H1 (cell line): ENCODE data around the gene DHX34. TPM values are rescaled to one million over a fixed set of nuclear protein-coding genes. Genes with fewer than 3 reads are reported as not detected.

ENCODE experiments used
- CTCF ChIA-PET: fragments of 300-600 bp; sonication (Branson Sonifier 250); formaldehyde crosslinking; loops from one replicate; lab custom pipeline; 2021; ENCODE audit not compliant: partially characterized antibody; lab: Charles Lee
- POLR2A ChIA-PET: fragments of 300-600 bp; sonication (Branson Sonifier 250); formaldehyde crosslinking; loops from one replicate; lab custom pipeline; 2021; ENCODE audit warnings: inconsistent platforms; ENCODE audit not compliant: partially characterized antibody; lab: Charles Lee
- DNase-seq, 2 experiments: peaks; one replicate each; pipeline versions ENCODE4 v3.0.0 to v3.0.0-alpha.2; 2010 to 2022; ENCODE audit warnings: low spot score in 2 of 2, low read depth in 1 of 2, mixed read lengths in 1 of 2
- FAIRE-seq: peaks from 2 replicates; lab custom pipeline; 2011; peaks lifted over from hg19 to GRCh38; lab: Jason Lieb, UNC
- H2AFZ ChIP-seq: 2 replicates; pipeline ENCODE4 v1.8.1; 2012; ENCODE audit warnings: low read length, inconsistent platforms
- H2AK5ac ChIP-seq: 2 replicates; pipeline ENCODE4 v1.6.1; 2013; ENCODE audit warnings: low read depth, low read length
- H2BK120ac ChIP-seq: replicated peaks from 2 replicates; pipeline ENCODE3; 2013; ENCODE audit warnings: low read depth, low read length, inconsistent platforms
- H2BK12ac ChIP-seq: 2 replicates; pipeline ENCODE4 v1.6.1; 2013; ENCODE audit warnings: low read depth, low read length
- H2BK15ac ChIP-seq: 2 replicates; pipeline ENCODE4 v1.6.1; 2013; ENCODE audit warnings: low read length
- H2BK20ac ChIP-seq: 2 replicates; pipeline ENCODE4 v1.6.1; 2013; ENCODE audit warnings: low read length
- H2BK5ac ChIP-seq: 2 replicates; pipeline ENCODE4 v1.6.1; 2013; ENCODE audit warnings: low read depth, low read length
- H3K14ac ChIP-seq: 2 replicates; pipeline ENCODE4 v1.6.1; 2013; ENCODE audit warnings: inconsistent platforms; ENCODE audit not compliant: insufficient read length
- H3K18ac ChIP-seq: 2 replicates; pipeline ENCODE4 v1.6.1; 2013; ENCODE audit warnings: low read length; ENCODE audit errors: extremely low read depth
- H3K23ac ChIP-seq: 2 replicates; pipeline ENCODE4 v1.6.1; 2013; ENCODE audit warnings: inconsistent platforms; ENCODE audit not compliant: insufficient read length
- H3K23me2 ChIP-seq: 2 replicates; pipeline ENCODE4 v1.6.1; 2013; ENCODE audit warnings: low read depth, low read length
- H3K27ac ChIP-seq: 2 replicates; pipeline ENCODE4 v1.6.1; 2011; ENCODE audit warnings: low read depth, low read length, inconsistent platforms
- H3K27me3 ChIP-seq, 4 experiments: replicated peaks in 1 of 4; 1 replicate in 1 of 4; 2 replicates in 3 of 4; pipeline versions ENCODE4 v1.6.1 to v1.8.1; 2011 to 2013; ENCODE audit warnings: low read length in 3 of 4, mild to moderate bottlenecking in 3 of 4, inconsistent platforms in 2 of 4, mixed read lengths in 2 of 4, moderate library complexity in 1 of 4; ENCODE audit not compliant: control insufficient read depth in 3 of 4, insufficient read depth in 3 of 4; ENCODE audit errors: extremely low read depth in 1 of 4
- H3K36me3 ChIP-seq, 4 experiments: 2 replicates each; pipeline versions ENCODE4 v1.6.1 to v1.8.1; 2011 to 2013; ENCODE audit warnings: mild to moderate bottlenecking in 4 of 4, low read length in 3 of 4, moderate library complexity in 2 of 4, control low read depth in 1 of 4, inconsistent platforms in 1 of 4; ENCODE audit not compliant: insufficient read depth in 4 of 4, control insufficient read depth in 2 of 4
- H3K4ac ChIP-seq: replicated peaks from 2 replicates; pipeline ENCODE3; 2013; ENCODE audit warnings: low read length, low read depth, mixed read lengths, inconsistent platforms; ENCODE audit not compliant: insufficient read length
- H3K4me1 ChIP-seq, 4 experiments: replicated peaks in 1 of 4; 1 replicate in 1 of 4; 2 replicates in 3 of 4; pipeline versions ENCODE4 v1.6.1 to v1.8.1; 2011 to 2013; ENCODE audit warnings: low read length in 3 of 4, inconsistent platforms in 2 of 4, mixed read lengths in 1 of 4; ENCODE audit not compliant: insufficient read depth in 4 of 4, control insufficient read depth in 3 of 4
- H3K4me2 ChIP-seq, 2 experiments: 2 replicates each; pipeline versions ENCODE4 v1.6.1 to v1.8.1; 2011 to 2013; ENCODE audit warnings: low read depth in 2 of 2, low read length in 2 of 2, control low read depth in 1 of 2, inconsistent platforms in 1 of 2, mild to moderate bottlenecking in 1 of 2; ENCODE audit not compliant: insufficient read depth in 1 of 2
- H3K4me3 ChIP-seq, 4 experiments: fragments of 200-600, 300-600 bp in 1 of 4; sonication (generic), shearing (Covaris generic), sonication (Bioruptor Twin) in 1 of 4; 2 replicates each; pipeline versions ENCODE4 v1.5.1 to v1.8.1; 2011 to 2016; ENCODE audit warnings: low read length in 4 of 4, low read depth in 3 of 4, control low read depth in 2 of 4, inconsistent platforms in 2 of 4, mild to moderate bottlenecking in 2 of 4, mixed read lengths in 1 of 4, moderate library complexity in 1 of 4; ENCODE audit not compliant: insufficient read depth in 2 of 4; ENCODE audit errors: extremely low read depth in 1 of 4
- H3K56ac ChIP-seq: replicated peaks from 2 replicates; pipeline ENCODE3; 2013; ENCODE audit warnings: low read depth, mild to moderate bottlenecking, mixed read lengths, low read length, inconsistent platforms; ENCODE audit not compliant: insufficient read length
- H3K79me1 ChIP-seq: 2 replicates; pipeline ENCODE4 v1.6.1; 2013; ENCODE audit warnings: low read depth, low read length, control low read depth
- H3K79me2 ChIP-seq, 2 experiments: 2 replicates each; pipeline versions ENCODE4 v1.6.1 to v1.8.1; 2012 to 2013; ENCODE audit warnings: low read length in 2 of 2, mild to moderate bottlenecking in 2 of 2, inconsistent platforms in 1 of 2; ENCODE audit not compliant: insufficient read depth in 2 of 2, control insufficient read depth in 1 of 2
- H3K9ac ChIP-seq, 4 experiments: replicated peaks in 1 of 4; 1 replicate in 1 of 4; 2 replicates in 3 of 4; pipeline versions ENCODE4 v1.6.1 to v1.8.1; 2011 to 2013; ENCODE audit warnings: low read depth in 3 of 4, low read length in 3 of 4, control low read depth in 2 of 4, mild to moderate bottlenecking in 2 of 4, moderate library complexity in 2 of 4, inconsistent platforms in 1 of 4; ENCODE audit errors: extremely low read depth in 1 of 4
- H3K9me3 ChIP-seq, 2 experiments: 2 replicates each; pipeline versions ENCODE4 v1.6.1 to v1.8.1; 2012 to 2013; ENCODE audit warnings: mild to moderate bottlenecking in 2 of 2, moderate library complexity in 2 of 2, control low read depth in 1 of 2, inconsistent platforms in 1 of 2, low read depth in 1 of 2, low read length in 1 of 2, mixed read lengths in 1 of 2; ENCODE audit not compliant: insufficient read depth in 2 of 2
- H4K20me1 ChIP-seq, 2 experiments: replicated peaks in 1 of 2; 2 replicates each; pipeline versions ENCODE3 to v1.8.1; 2011 to 2013; ENCODE audit warnings: inconsistent platforms in 2 of 2, low read length in 2 of 2, mild to moderate bottlenecking in 1 of 2; ENCODE audit not compliant: insufficient read depth in 2 of 2, control insufficient read depth in 1 of 2
- H4K5ac ChIP-seq: 2 replicates; pipeline ENCODE4 v1.6.1; 2013; ENCODE audit warnings: low read length, low read depth, mixed read lengths, inconsistent platforms; ENCODE audit not compliant: insufficient read length
- H4K8ac ChIP-seq: 2 replicates; pipeline ENCODE4 v1.8.0; 2013; ENCODE audit warnings: mild to moderate bottlenecking, moderate library complexity, low read length, inconsistent platforms; ENCODE audit not compliant: insufficient read depth; ENCODE audit errors: extremely low read depth
- H4K91ac ChIP-seq: replicated peaks from 2 replicates; pipeline ENCODE3; 2013; ENCODE audit warnings: low read length, mixed read lengths, inconsistent platforms; ENCODE audit not compliant: insufficient read length
- CTCF ChIP-seq, 3 experiments: IDR thresholded peaks; 1 replicate in 2 of 3; 2 replicates in 1 of 3; pipeline versions ENCODE4 v1.5.1 to v1.6.1; 2011; ENCODE audit warnings: low read length in 3 of 3, mild to moderate bottlenecking in 3 of 3, inconsistent platforms in 2 of 3, low read depth in 1 of 3, moderate library complexity in 1 of 3; ENCODE audit not compliant: insufficient read depth in 1 of 3; ENCODE audit errors: control extremely low read depth in 1 of 3
- KDM5A ChIP-seq: fragments of 200-600 bp; IDR thresholded peaks from 2 replicates; pipeline ENCODE4 v1.7.1; 2012; ENCODE audit warnings: mild to moderate bottlenecking, low read length, inconsistent platforms, mixed read lengths
- WGBS, 2 experiments: shearing (Covaris generic) in 1 of 2; methylation state at CpG; one replicate each; pipeline versions ENCODE4 v1.1.6 to v1.1.7; 2013 to 2015; ENCODE audit warnings: low lambda C conversion rate in 2 of 2, mixed read lengths in 2 of 2, inconsistent platforms in 1 of 2, low coverage in 1 of 2, missing lambda C conversion rate in 1 of 2; ENCODE audit not compliant: insufficient replicate concordance in 2 of 2, insufficient coverage in 1 of 2, insufficient read length in 1 of 2; ENCODE audit errors: extremely low coverage in 1 of 2, missing lambda C conversion rate in 1 of 2; 5-methylcytosine and 5-hydroxymethylcytosine counted together
- polyA plus RNA-seq, 7 experiments: library from polyadenylated mRNA; depleted of rRNA in 3 of 7; stranded (reverse) in 5 of 7; unstranded in 2 of 7; fragments of >200 nt in 5 of 7; fragments of 200-250 nt in 2 of 7; gene quantifications; 1 replicate in 5 of 7; 2 replicates in 1 of 7; 4 replicates in 1 of 7; pipeline versions ENCODE4 v1.2.1 to v1.2.3, GENCODE V29; 2011 to 2013; ENCODE audit warnings: missing spikeins in 2 of 7, mixed read lengths in 2 of 7
- total RNA-seq: library from RNA; stranded (reverse); fragmentation: NEBNext Ultra II Directional; extraction: Animal tissue kit (Norgen Biotek cat#: 25700); gene quantifications from 2 replicates; pipeline ENCODE4 v1.2.1, GENCODE V29; 2021

Gene DHX34
- total and polyA plus RNA-seq, 2 of the 8 experiments (the other 6 are each of a cell fraction or from before 2014, with no cell fraction given) = 17.5 to 24.3 TPM

- Histone ChIP-seq H3K79me2 (no peaks in the 10 kb centered on the region), H2BK5ac (0 out of 2 replicates have a peak overlapping the region, but pooled peaks have one; percentile 16), H2BK12ac (no peak overlapping the region), H4K20me1 (peaks cover 4 to 13% of the 10 kb centered on the region in 2 experiments), H3K23ac (no peak overlapping the region), H4K5ac (no peak overlapping the region), H3K9me3 (no peaks in the 10 kb centered on the region), H3K4me1 (no peaks in the 10 kb centered on the region), H2AFZ (no peak overlapping the region), H3K56ac (no peak overlapping the region), H3K4me2 (no peak overlapping the region), H3K4ac (no peak overlapping the region), H2BK20ac (no peak overlapping the region), H4K91ac (no peak overlapping the region), H2BK15ac (no peak overlapping the region), H3K4me3 (no peak overlapping the region), H3K36me3 (peaks cover 43 to 85% (median 77%) of the 10 kb centered on the region in 4 experiments), H3K27ac (no peak overlapping the region), H2AK5ac (no peak overlapping the region), H3K18ac (no peak overlapping the region), H3K79me1 (no peaks in the 10 kb centered on the region; the same call in 1 of the 2 replicates), H3K14ac (no peak overlapping the region), H2BK120ac (no peak overlapping the region), H3K9ac (no peak overlapping the region)
- 92% methylated on average over 16 of the region's 16 CpGs; no CpG with 5 or more reads in 1 of the 2 experiments for whole genome bisulfite sequencing, 2 experiments
- no peak for FAIRE-seq
- POLR2A ChIA-PET = interaction anchor here (0.6 to 2.2 kb wide), 7 partner anchors 8 to 51 kb away, joined by 3 to 6 read pairs (median 5); no protein-coding TSS in a partner anchor
- TF ChIP-seq KDM5A (no peak), CTCF (IDR thresholded peaks at IDR 0.05; ENCODE audit: control extremely low read depth in 1 of 3, insufficient read depth in 1 of 3, low read depth in 1 of 3, low read length in 3 of 3) (peak in 1 of 3 experiments; percentile 8; a peak in 1 of 4 replicates)
- TF ChIP-seq, all 59 proteins: peak for 1
- Histone ChIP-seq H4K8ac (no peak overlapping the region), H3K23me2 (no peaks in the 10 kb centered on the region), H3K27me3 (no peaks in the 10 kb centered on the region)
- CTCF ChIA-PET = interaction anchor here (0.7 to 6.8 kb wide), 4 partner anchors 14 to 38 kb away, joined by 3 to 50 read pairs (median 12); no protein-coding TSS in a partner anchor
- no peak for DNase-seq
Observed at GRCh38 chr19:47377208-47377701, 28.1 kb downstream of the DHX34 start.
